GM19239 (cell line): ENCODE results near the gene C3orf49.

ENCODE experiments used
- DNase-seq: peaks from one replicate; pipeline ENCODE4 v3.0.0; 2011; ENCODE audit warnings: low spot score; ENCODE audit not compliant: insufficient read length
- FAIRE-seq: peaks from 2 replicates; lab custom pipeline; 2011; peaks lifted over from hg19 to GRCh38; lab: Jason Lieb, UNC

C3orf49 gene

DNA sequence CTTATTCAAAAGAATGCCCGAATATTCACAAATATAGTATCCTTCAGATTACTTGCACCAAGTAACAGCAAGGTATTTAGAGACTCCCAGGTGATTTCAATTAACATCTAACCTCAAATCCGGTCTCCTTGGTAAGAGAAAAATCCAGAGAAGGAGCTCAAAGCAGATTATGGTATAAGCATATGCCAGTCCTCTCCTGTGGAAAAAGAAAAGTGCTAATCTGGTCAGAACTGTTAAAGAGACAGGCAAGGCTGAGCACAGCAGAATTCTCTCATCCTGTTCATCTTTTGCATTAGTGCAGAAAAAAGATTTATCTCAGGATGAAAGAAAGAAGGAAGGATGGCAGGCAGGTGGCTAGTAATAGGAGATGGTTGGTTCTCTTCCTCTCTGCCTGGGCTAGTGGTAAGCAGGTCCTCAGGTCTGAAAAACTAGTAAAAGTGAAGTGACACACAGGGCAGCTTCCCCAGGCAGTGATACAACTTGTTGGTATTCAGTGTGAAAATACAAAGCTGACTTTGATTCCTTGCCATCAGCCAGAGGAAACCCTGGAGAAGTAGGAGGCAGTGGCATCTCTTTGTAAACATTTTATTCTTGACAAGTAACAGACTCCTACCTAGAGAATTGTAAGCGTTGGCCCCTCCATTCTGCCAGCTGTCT lies 58.8 kb downstream of the C3orf49 start:
- DNase-seq (no peak), FAIRE-seq (no peak)

DNA sequence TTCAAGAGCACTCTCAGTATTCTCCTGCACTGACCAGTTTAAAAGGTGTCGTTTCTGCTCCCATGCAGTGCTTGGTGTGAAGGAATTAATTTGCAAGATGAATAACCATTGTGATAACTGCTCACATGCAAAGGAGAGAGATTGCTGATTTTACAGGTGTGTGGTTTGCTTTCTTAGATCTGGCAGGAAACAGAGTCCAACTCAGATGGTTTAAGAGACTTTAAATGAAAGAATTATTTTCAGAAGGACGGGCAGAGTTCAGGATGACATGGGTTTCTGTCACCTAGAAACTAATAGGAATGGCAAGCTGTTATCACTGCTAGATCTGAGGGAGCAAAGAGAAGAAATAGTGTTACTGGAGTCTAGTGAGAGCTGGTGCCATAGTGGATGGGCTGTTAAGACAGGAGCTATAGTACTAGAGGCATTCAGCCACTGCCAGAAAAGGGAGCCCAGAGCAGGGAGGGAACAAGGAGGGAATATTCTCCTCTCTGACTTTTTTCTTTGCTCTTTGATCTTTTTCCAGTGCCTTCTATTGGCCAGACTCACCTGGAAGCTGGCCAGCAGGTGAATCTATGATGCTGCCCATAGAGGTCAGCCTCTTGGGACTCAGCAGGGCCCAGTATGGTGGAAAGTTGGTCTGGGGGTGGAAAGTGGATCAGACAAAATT lies 59.4 kb downstream of the C3orf49 start:
- FAIRE-seq (no peak), DNase-seq (no peak)

DNA sequence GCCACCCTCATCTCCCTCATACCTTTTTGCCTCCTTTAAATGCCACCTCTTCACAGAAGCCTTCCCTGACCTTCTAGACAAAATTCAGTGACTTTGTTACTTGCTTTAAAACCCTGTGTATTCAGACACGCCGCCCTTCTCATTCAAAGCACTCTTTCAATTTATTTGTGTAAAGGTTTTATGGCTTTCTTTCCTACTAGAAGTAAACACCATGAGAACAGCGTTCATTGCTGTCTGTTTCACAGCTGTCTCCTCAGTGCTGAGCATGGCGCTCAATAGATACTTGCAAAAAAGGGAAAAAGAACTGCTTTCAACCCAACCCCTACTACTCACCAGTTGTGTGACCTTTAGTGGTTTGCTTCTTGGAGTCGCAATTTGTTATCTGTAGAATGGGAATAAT lies 61.6 kb downstream of the C3orf49 start:
- DNase-seq (no peak), FAIRE-seq (no peak)

DNA sequence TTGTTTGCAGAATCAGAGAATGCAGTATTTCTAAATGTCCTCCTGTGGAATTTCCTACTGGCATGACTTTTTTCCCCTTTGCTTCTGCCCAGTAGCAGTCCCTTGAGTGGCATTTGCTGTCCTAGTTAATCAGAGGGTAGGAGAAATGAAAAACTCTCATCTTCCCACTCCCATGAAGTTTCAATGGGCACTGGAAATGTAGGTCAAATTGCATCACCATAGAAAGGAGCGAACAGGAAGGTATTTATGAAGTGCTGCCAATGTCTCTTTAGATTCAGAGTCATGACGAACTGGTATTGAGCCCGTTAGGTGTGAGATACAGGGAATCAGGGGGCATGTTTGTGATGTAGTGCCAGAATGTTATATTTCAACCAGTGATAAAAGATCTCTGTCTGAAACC lies 67.8 kb downstream of the C3orf49 start:
- DNase-seq, result no peak
- FAIRE-seq, result no peak

- DNase-seq (no peak), FAIRE-seq (no peak)
Observed at GRCh38 chr3:63891518-63891917, 72.4 kb downstream of the C3orf49 start.

DNA sequence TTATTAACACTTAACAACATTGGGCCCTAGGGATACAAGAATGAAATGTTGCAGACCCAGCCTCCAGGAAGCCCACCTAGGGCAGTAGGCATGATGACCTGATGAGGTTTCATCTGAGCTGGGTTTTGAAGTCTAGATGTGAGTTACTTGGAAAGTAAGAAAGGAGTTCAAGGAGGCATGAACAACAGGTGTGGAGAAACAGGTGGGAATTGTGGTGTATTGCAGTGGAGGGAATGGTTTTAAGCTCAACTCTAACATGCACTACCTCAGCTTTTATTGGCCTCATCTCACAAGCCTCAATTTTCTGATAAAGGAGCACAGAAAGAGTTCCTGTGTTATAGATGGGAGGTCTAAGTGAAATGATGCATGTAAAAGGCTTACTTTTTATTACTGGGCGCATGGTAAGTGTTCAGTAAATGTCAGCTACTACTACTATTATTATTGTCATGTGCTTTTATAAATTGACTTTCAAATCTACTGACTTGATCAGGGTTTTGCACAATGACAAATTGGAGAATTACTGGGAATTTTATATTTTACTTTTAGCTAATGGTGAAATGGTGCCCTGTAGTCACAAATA lies 73.8 kb downstream of the C3orf49 start:
- no peak for DNase-seq
- no peak for FAIRE-seq

DNA sequence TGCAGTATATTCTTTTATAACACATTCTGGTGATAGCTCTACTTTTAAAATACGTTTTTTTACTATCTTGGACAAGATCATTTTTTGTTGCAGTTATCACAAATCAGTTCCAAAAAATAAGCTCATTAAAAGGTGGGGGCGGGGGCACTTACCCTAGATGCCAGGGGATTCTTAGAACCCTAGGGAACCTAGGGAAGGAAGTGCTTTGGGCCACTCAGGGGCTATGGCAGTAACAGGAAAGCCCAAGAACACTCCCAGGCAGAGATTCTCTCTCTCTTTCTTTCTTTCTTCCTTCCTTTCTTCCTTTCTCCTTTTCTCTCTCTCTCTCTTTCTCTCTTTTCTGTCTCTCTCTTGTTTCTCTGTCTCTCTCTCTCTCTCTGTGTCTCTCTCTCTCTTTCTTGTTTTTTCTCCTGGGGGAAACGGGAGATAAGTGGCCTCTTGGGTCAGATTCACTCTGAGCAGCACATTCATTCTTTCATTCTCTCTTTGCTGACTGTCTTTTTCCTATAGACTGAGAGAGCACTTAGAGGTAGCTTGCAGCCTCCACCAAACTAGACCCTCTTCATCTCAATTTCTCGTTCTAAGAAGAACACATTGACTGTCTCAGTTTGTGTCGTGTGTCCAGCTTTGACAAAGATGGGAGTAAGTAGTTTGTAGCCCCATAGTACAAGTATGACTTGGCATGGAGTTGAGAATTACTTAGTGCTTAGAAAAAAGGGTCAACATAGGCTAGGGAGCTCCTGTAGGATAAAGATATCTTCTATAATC lies 76.5 kb downstream of the C3orf49 start:
- no peak for DNase-seq
- FAIRE-seq, result no peak

GRCh38 chr3:63896332-63897030 lies 77.4 kb downstream of the C3orf49 start:
- peak; percentile 58 for FAIRE-seq
- peak; percentile 10 for DNase-seq
